Calu3 (cell line): ENCODE results near the gene DHX35. TPM values are rescaled to one million over a fixed set of nuclear protein-coding genes. Genes with fewer than 3 reads are reported as not detected.

Experiments used
- BruUV-seq: library from RNA; stranded (reverse); fragments of 400-500 nt; replicated peaks from 2 replicates; lab custom pipeline; 2021; lab: Mats Ljungman, UMichigan
- CTCF ChIA-PET: fragments of 300-600 bp; sonication (Branson Sonifier 250); formaldehyde crosslinking; loops from one replicate; lab custom pipeline; 2022; ENCODE audit warnings: antibody characterized with exemption; lab: Charles Lee
- DNase-seq: peaks from one replicate; pipeline ENCODE4 v3.0.0; 2022
- H3K27ac Mint-ChIP-seq: one replicate; pipeline ENCODE4 v1.8.0; 2022; ENCODE audit warnings: mixed read lengths; ENCODE audit not compliant: unreplicated experiment
- H3K27me3 Mint-ChIP-seq: one replicate; pipeline ENCODE4 v1.8.0; 2022; ENCODE audit warnings: mixed read lengths; ENCODE audit not compliant: unreplicated experiment
- H3K36me3 Mint-ChIP-seq: one replicate; pipeline ENCODE4 v1.8.0; 2022; ENCODE audit warnings: mild to moderate bottlenecking, moderate library complexity, mixed read lengths; ENCODE audit not compliant: insufficient read depth, unreplicated experiment
- H3K4me1 Mint-ChIP-seq: one replicate; pipeline ENCODE4 v1.8.0; 2022; ENCODE audit warnings: mild to moderate bottlenecking, low read depth, mixed read lengths; ENCODE audit not compliant: unreplicated experiment
- H3K4me3 Mint-ChIP-seq: one replicate; pipeline ENCODE4 v1.8.0; 2022; ENCODE audit warnings: mild to moderate bottlenecking, low read depth, moderate library complexity, mixed read lengths; ENCODE audit not compliant: unreplicated experiment
- H3K9me3 Mint-ChIP-seq: one replicate; pipeline ENCODE4 v1.8.0; 2022; ENCODE audit warnings: low read depth, mixed read lengths; ENCODE audit not compliant: unreplicated experiment
- intact Hi-C: fragments of 100-400 bp; cut with micrococcal nuclease; formaldehyde crosslinking; loops from one replicate; pipeline ENCODE4 v1.10.0; 2022; ENCODE audit not compliant: unreplicated experiment
- total RNA-seq: library from RNA; stranded (reverse); gene quantifications from 2 replicates; pipeline ENCODE4 v1.2.3, GENCODE V29; 2022
- TF ChIP-seq, protein P1 (sequence below): fragments of 200-600 bp; IDR thresholded peaks from one replicate; pipeline ENCODE4 v1.8.0; 2022; ENCODE audit warnings: antibody characterized with exemption; ENCODE audit not compliant: unreplicated experiment

Gene DHX35
- total RNA-seq, 1 experiment from 2014 or later: 19.1 TPM

DNA sequence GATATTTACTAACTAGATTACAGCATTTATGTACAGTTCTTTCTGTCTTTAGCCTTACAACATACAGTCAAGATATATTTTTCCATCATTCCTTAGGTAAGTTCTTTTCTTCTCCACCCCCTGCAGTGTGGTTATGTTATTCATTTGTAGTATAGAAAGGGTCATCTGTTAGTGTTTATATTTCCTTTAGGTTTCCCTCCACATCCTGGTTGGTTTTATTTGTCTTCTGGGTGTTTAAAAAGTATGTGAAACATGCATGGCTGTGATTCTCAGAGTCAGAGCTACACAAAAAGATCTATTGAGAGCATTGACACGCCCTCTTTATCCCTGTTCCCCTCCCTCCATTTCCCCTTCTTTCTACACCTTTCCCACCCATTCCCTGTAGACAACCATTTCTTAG, 20.1 kb downstream of the DHX35 start:
- H3K4me1 Mint-ChIP-seq: peaks cover 41% of the 10 kb centered on the region

DNA sequence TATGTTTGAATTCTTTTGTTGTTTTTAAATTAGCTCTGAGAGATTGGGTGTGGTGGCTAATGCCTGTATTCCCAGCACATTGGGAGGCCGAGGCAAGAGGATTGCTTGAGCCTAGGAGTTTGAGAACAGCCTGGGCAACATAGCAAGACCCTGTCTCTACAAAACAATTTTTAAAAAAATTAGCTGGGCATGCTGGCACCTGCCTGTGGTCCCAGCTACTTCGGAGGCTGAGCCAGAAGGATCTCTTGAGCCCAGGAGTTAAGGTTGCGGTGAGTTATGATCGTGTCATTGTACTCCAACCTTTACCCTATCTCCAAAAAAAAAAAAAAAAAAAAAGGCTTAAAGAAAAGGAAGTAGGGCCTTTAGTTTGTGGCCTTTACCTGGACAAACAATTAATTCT, 22.9 kb downstream of the DHX35 start:
- TF ChIP-seq, protein P1, sequence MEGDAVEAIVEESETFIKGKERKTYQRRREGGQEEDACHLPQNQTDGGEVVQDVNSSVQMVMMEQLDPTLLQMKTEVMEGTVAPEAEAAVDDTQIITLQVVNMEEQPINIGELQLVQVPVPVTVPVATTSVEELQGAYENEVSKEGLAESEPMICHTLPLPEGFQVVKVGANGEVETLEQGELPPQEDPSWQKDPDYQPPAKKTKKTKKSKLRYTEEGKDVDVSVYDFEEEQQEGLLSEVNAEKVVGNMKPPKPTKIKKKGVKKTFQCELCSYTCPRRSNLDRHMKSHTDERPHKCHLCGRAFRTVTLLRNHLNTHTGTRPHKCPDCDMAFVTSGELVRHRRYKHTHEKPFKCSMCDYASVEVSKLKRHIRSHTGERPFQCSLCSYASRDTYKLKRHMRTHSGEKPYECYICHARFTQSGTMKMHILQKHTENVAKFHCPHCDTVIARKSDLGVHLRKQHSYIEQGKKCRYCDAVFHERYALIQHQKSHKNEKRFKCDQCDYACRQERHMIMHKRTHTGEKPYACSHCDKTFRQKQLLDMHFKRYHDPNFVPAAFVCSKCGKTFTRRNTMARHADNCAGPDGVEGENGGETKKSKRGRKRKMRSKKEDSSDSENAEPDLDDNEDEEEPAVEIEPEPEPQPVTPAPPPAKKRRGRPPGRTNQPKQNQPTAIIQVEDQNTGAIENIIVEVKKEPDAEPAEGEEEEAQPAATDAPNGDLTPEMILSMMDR: no peak
- peaks cover 22% of the 10 kb centered on the region for H3K36me3 Mint-ChIP-seq
- H3K4me1 Mint-ChIP-seq: peaks cover 41% of the 10 kb centered on the region
- intact Hi-C loops: no loop called here
- DNase-seq: no peak
- CTCF ChIA-PET: interaction anchor here (0.6 to 1.4 kb wide), 3 partner anchors 12 to 241 kb away, joined by 3 to 5 read pairs (median 4); no protein-coding TSS in a partner anchor
- H3K4me3 Mint-ChIP-seq: peak overlapping the region; percentile 4
- peak overlapping the region; percentile 27 for H3K27ac Mint-ChIP-seq
- H3K9me3 Mint-ChIP-seq: no peaks in the 10 kb centered on the region
- BruUV-seq: no TSS peak
- H3K27me3 Mint-ChIP-seq: no peaks in the 10 kb centered on the region

More for the DNA sequence above, 20.1 kb downstream of the DHX35 start:
- intact Hi-C loops: loop anchor here (1.0 kb wide), 1 partner anchor 19 kb away; no protein-coding TSS in a partner anchor
- CTCF ChIA-PET: interaction anchor here (0.8 kb wide), 1 partner anchor 21 kb away, joined by 3 read pairs; no protein-coding TSS in a partner anchor
- Mint-ChIP-seq H3K27me3 (no peaks in the 10 kb centered on the region), H3K36me3 (peaks cover 16% of the 10 kb centered on the region), H3K9me3 (no peaks in the 10 kb centered on the region), H3K4me3 (peak overlapping the region; percentile 43), H3K27ac (peak overlapping the region; percentile 73)
- peak; percentile 24 for DNase-seq
- TF ChIP-seq, protein P1: no peak
- no TSS peak for BruUV-seq

- CTCF ChIA-PET: interaction anchor here (1.1 kb wide), 2 partner anchors 19 to 60 kb away, joined by 3 read pairs; partner anchors contain the start of gene FAM83D
- Mint-ChIP-seq H3K36me3 (peaks cover 22% of the 10 kb centered on the region), H3K4me3 (peak overlapping the region; percentile 4), H3K27me3 (no peaks in the 10 kb centered on the region), H3K27ac (peak overlapping the region; percentile 27), H3K9me3 (no peaks in the 10 kb centered on the region), H3K4me1 (peaks cover 41% of the 10 kb centered on the region)
- BruUV-seq: no TSS peak
- TF ChIP-seq, protein P1: no peak
- intact Hi-C loops: no loop called here
- peak; percentile 16 for DNase-seq
Measured at GRCh38 chr20:38985603-38986170, 23.5 kb downstream of the DHX35 start.

DNA sequence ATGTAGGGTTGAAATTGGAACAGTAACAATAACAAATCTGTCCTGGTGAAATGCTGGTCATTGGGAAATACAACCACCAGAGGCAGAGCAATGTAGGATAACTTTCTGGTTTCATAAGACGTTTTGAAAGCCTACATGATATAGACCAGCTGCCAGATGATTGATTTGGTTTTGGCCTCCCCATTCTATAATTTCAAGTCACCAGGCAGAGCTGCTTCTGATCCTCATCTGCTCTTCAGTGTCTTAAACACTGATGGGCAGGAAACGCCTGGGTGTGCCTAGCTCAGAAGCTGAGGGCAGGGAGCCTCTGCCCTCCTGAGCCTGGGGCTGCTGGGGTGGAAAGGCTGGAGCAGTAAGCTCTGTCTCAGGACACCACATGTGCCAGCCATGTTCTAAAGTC, 24.5 kb downstream of the DHX35 start:
- peaks cover 22% of the 10 kb centered on the region for H3K36me3 Mint-ChIP-seq
- intact Hi-C loops: no loop called here
- H3K4me1 Mint-ChIP-seq: peaks cover 31% of the 10 kb centered on the region
- TF ChIP-seq, protein P1: no peak
- no peaks in the 10 kb centered on the region for H3K27me3 Mint-ChIP-seq
- H3K4me3 Mint-ChIP-seq: no peak overlapping the region
- CTCF ChIA-PET: interaction anchor here (1.1 kb wide), 1 partner anchor 20 kb away, joined by 3 read pairs; no protein-coding TSS in a partner anchor
- DNase-seq: no peak
- H3K9me3 Mint-ChIP-seq: no peaks in the 10 kb centered on the region
- no TSS peak for BruUV-seq
- H3K27ac Mint-ChIP-seq: no peak overlapping the region
